Measurements from ENCODE around the gene APOL2.
"Not testable (repeated sequence)": the region's sequence is repeated elsewhere in the genome, so short reads cannot be mapped to it uniquely, and the experiment has no call there.

APOL2 gene

DNA sequence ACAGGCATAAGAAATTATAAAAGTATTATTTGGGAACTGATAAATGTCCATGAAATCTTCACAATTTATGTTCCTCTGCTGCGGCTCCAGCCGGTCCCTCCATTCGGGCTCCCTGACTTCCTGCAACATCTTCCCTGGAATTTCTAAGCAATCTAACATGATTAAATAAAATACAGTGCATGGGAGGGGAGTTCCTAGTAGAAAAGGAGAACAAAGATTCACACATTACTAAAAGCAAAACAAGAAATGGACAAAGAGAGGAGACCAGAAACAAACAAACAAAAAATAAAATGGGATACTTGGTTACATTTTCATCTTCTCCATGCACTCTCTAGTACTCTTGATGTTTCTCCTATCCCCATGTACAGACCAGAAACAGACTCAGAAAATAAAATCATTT, 29.1 kb downstream of the APOL2 start:
- no peak for DNase-seq (ENCODE audit: low spot score)
- Mint-ChIP-seq H3K27me3 (ENCODE audit: low read depth) (peaks cover 37% of the 10 kb centered on the region), H3K36me3 (ENCODE audit: low read depth) (no peaks in the 10 kb centered on the region), H3K4me1 (ENCODE audit: low read depth) (peaks cover 7% of the 10 kb centered on the region), H3K4me3 (no peak overlapping the region), H3K9me3 (peaks cover 17% of the 10 kb centered on the region), H3K27ac (no peak overlapping the region)

DNA sequence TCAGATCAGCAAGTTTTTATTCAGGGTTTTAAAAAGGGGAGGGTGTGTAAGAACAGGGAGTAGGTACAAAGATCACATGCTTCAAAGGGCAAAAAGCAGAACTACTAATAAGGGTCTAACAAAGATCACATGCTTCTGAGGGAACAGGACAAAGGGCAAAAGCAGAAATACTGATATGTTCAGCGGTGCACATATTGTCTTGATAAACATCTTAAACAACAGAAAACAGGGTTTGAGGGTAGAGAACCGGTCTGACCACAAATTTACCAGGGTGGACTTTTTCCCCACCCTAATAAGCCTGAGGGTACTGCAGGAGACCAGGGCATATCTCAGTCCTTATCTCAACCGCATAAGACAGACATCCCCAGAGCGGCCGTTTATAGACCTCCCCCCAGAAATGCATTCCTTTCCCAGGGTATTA, 29.8 kb downstream of the APOL2 start:
- H3K36me3 Mint-ChIP-seq (ENCODE audit: low read depth); DNase-seq (ENCODE audit: low spot score); H3K27ac Mint-ChIP-seq; H3K4me1 Mint-ChIP-seq (ENCODE audit: low read depth); H3K4me3 Mint-ChIP-seq: not testable (repeated sequence)
- H3K27me3 Mint-ChIP-seq (ENCODE audit: low read depth), result peaks cover 32% of the 10 kb centered on the region
- peaks cover 17% of the 10 kb centered on the region for H3K9me3 Mint-ChIP-seq

DNA sequence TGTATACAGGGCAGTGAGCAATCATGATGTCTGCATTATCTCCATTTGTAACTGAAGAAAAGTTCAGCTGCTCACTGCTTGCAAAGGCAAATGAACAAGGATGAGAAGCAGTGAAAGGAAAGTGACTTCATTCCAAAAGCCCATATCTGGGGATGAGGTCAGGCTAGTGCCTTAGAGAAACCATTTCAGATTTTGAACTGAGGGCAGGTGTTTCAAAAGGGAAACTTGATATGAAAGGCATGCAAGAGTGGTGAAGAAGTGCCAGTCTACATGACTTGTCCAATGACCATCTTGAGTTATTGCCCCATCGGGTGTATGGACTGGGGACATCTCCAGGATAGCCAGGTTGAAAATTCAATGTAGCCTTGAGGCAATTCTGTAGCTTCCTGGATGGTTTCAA, 30.4 kb downstream of the APOL2 start:
- peaks cover 17% of the 10 kb centered on the region for H3K9me3 Mint-ChIP-seq

DNA sequence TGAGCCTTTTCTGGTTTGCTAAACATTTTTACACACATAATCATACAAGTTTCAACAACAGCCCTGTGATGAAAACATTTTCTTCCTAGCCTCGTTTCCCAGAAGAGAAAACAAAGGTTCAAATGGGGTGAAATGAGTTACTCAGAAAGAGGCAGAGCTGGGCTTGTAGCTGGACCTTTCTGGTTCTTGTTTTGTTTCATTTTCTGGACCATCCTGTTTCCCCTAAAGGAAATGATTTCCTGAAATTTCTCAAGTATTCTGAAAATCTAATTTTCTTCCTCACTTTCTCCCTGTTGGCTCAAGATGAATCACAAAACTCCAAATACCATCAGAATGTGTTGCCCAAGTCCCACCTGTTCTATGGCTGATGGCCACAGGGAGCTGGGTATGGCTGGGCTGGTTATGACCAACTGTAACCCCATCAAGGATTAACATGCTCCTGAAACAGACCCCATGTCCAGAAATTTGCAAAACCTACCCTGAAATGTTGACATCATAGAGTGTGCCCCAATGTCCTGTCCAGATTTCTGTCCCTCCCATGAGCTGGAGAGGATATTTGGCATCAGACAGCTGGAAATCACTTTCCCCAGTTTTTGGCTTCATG, 31.1 kb downstream of the APOL2 start:
- Mint-ChIP-seq H3K27me3 (ENCODE audit: low read depth) (peaks cover 23% of the 10 kb centered on the region), H3K36me3 (ENCODE audit: low read depth) (no peaks in the 10 kb centered on the region), H3K9me3 (peaks cover 17% of the 10 kb centered on the region), H3K27ac (no peak overlapping the region), H3K4me3 (no peak overlapping the region), H3K4me1 (ENCODE audit: low read depth) (peaks cover 9% of the 10 kb centered on the region)
- no peak for DNase-seq (ENCODE audit: low spot score)

More for the DNA sequence above, 30.4 kb downstream of the APOL2 start:
- Mint-ChIP-seq H3K27ac (no peak overlapping the region), H3K4me1 (ENCODE audit: low read depth) (peaks cover 9% of the 10 kb centered on the region), H3K36me3 (ENCODE audit: low read depth) (no peaks in the 10 kb centered on the region), H3K27me3 (ENCODE audit: low read depth) (peaks cover 30% of the 10 kb centered on the region), H3K4me3 (no peak overlapping the region)
- no peak for DNase-seq (ENCODE audit: low spot score)

DNA sequence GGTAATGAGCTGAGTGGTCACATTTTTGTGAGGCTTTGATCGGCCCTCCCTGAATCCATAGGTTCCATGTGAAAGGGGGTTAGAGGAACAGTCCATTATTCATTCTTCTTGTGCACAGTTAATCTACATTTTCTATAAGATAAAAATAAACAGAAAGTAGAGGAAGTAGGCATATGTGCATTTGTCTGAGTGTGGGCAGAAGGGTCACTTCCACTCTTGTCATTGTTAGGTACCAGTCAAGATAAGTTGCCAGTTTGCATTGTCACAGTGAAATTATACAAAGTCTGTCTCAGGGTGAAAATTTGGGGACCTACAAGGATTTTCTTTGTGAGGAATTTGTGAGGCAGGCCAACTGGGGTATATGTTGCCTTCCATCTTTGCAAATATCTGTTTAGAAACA, 33.1 kb downstream of the APOL2 start:
- peaks cover 13% of the 10 kb centered on the region for H3K27me3 Mint-ChIP-seq (ENCODE audit: low read depth)
- H3K4me1 Mint-ChIP-seq (ENCODE audit: low read depth), result peaks cover 9% of the 10 kb centered on the region
- no peak for DNase-seq (ENCODE audit: low spot score)
- H3K9me3 Mint-ChIP-seq, result peaks cover 17% of the 10 kb centered on the region
- no peaks in the 10 kb centered on the region for H3K36me3 Mint-ChIP-seq (ENCODE audit: low read depth)
- no peak overlapping the region for H3K27ac Mint-ChIP-seq
- H3K4me3 Mint-ChIP-seq, result no peak overlapping the region

DNA sequence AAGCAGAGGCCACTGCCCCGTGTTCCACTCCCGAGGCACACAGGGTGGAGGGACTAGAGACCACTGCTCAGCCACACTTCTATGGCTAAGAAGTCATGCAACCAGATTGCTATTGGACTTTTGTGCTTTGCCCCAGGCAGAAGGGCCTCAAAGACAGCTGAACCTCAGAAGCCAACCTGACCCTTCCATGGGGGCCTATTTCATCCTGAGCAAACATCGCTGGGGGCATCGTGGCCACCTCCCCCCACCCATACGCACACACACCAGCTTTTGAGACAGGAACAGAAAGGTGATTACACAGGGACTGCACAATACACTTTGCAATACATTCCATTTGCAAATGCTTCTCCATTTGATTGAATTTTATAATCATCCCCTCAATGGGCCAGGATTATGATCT, 33.8 kb downstream of the APOL2 start:
- not testable (repeated sequence) for H3K27ac Mint-ChIP-seq

DNA sequence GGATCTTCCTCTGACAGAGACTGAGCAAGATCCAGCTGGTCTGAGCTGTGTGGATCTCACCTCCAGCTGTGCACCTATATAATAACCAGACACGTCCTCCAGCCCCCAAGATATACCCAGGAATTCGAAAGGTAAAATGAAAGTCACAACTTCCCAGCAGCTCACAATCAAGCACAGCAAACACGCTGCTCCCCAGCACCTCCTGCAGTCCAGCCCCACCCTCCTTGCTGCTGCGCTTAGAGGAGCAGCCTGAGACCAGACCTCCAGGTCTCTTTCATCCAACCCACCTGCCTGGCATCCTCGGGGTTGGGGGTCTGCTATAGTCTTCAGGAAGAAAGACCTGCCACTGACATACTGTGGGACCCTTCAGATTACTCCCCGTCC, 34.7 kb downstream of the APOL2 start:
- Mint-ChIP-seq H3K36me3 (ENCODE audit: low read depth) (no peaks in the 10 kb centered on the region), H3K9me3 (peaks cover 11% of the 10 kb centered on the region), H3K4me1 (ENCODE audit: low read depth) (peaks cover 4% of the 10 kb centered on the region), H3K4me3 (no peak overlapping the region), H3K27ac (no peak overlapping the region), H3K27me3 (ENCODE audit: low read depth) (peaks cover 5% of the 10 kb centered on the region)
- no peak for DNase-seq (ENCODE audit: low spot score)

More for the DNA sequence above, 33.8 kb downstream of the APOL2 start:
- H3K4me3 Mint-ChIP-seq; H3K27me3 Mint-ChIP-seq (ENCODE audit: low read depth); DNase-seq (ENCODE audit: low spot score); H3K4me1 Mint-ChIP-seq (ENCODE audit: low read depth); H3K36me3 Mint-ChIP-seq (ENCODE audit: low read depth): not testable (repeated sequence)
- H3K9me3 Mint-ChIP-seq, result peaks cover 17% of the 10 kb centered on the region

DNA sequence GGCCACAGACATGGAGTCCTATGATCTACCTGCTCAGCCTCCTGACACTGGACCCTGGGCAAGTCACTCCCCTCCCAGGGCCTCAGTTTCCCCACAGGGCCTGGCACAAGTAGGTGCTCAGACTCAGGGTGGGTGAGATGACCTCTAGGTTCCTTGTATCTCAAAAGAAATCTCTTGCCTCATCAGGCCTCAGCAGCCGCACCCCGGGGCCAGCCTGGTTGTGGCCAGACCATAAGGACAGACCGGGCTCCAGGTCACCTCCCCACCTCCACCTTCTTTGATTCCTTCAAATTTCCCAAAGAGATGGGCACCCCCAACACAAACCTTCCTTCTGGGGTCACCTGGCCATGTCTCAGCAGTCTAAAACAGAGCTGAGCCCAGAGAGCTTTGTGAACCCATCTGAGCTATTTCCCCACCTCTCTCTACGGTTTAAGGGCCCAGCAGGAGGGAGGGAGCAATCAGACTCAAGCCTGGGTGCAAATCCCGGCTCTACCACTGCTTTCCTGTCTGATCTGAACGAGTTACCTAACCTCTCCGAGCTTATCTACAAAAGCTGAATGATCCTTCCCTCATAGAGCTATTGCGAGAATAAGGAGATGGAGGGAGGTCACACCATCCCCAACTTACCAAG, 35.2 kb downstream of the APOL2 start:
- no peak for DNase-seq (ENCODE audit: low spot score)
- H3K36me3 Mint-ChIP-seq (ENCODE audit: low read depth), result no peaks in the 10 kb centered on the region
- H3K4me1 Mint-ChIP-seq (ENCODE audit: low read depth), result peaks cover 4% of the 10 kb centered on the region
- H3K27ac Mint-ChIP-seq, result no peak overlapping the region
- H3K9me3 Mint-ChIP-seq, result peaks cover 5% of the 10 kb centered on the region
- no peak overlapping the region for H3K4me3 Mint-ChIP-seq
- peaks cover 3% of the 10 kb centered on the region for H3K27me3 Mint-ChIP-seq (ENCODE audit: low read depth)

DNA sequence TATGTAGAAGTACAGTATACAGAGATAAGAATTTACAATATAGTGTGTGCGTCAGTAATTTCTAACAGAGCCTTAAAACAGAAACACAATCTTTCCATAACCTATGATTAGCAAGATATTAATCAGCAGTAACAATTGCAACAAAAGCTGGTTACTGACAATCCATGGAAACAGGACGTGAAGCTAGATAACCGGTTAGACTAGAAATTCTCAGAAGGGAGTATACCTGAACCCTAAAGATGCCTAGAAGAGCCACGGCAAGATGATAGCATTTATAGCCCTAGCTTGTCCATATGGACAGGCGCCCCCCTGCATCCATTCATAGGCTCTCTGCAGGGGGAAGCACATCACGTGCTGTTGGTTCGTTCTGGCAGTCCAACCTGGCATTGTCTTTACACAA, 35.9 kb downstream of the APOL2 start:
- DNase-seq (ENCODE audit: low spot score); H3K27me3 Mint-ChIP-seq (ENCODE audit: low read depth); H3K9me3 Mint-ChIP-seq; H3K36me3 Mint-ChIP-seq (ENCODE audit: low read depth); H3K4me1 Mint-ChIP-seq (ENCODE audit: low read depth); H3K27ac Mint-ChIP-seq; H3K4me3 Mint-ChIP-seq: not testable (repeated sequence)

DNA sequence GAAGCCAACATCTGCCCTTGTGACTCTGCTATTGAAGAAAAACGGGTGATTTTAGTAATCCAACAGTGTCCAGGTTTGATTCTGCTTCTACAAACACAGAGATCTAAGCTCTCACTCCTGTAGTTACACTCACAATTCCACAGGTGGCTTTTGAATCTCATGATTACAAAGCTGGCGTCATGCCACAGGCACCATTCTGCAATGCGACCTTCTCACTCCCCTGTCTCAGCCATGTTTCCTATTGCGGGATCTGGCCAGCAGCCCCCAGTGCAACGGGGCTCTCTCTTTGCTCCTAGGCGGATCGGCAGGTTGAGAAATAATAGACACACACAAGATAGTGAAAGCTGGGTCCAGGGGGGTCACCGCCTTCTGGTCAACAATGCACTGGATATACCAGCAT, 36.4 kb downstream of the APOL2 start:
- H3K9me3 Mint-ChIP-seq; DNase-seq (ENCODE audit: low spot score); H3K4me1 Mint-ChIP-seq (ENCODE audit: low read depth): not testable (repeated sequence)

DNA sequence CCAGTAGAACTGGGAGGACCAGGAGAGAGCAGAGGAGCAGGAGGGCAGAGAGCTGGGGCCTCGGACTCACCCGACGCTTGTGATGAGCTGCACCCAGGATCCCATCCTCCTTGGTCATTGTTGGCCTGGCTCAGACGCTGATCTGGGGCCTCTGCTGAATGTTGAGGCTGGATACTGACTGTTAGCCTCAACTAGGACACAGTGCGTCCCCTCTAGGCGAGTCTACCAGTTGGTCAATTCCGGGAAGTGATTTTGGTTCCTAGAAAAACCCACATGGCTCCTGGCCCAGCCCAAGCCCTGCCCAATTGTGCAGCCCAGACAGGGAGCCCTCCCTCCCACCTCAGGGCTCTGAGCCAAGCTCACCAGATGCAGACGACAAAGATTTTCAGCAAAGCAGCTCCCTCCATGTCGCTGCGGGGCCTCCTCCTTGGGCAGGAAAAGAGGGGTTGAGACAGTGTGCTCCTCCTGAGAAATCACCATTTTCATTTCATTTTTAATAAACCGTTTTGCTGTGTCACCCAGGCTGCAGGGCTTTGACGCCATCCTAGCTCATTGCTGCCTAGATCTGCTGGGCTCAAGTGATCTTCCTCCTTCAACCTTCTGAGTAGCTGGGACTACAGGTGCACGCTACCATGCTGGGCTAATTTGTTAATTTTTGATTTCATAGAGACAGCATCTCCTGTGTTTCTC, 37.6 kb downstream of the APOL2 start, which contains the start of gene APOL4:
TSS of gene APOL4 (minus strand) at position 180 of the 690 bp plus-strand sequence. CDS start at position 105, 75 bp downstream.
- DNase-seq (ENCODE audit: low spot score), result no peak
- H3K4me1 Mint-ChIP-seq (ENCODE audit: low read depth), result peaks cover 19% of the 10 kb centered on the region
- H3K9me3 Mint-ChIP-seq, result no peaks in the 10 kb centered on the region
- H3K27me3 Mint-ChIP-seq (ENCODE audit: low read depth), result no peaks in the 10 kb centered on the region
- H3K36me3 Mint-ChIP-seq (ENCODE audit: low read depth), result no peaks in the 10 kb centered on the region
- peak within 1 kb of the TSS; percentile 46 for H3K27ac Mint-ChIP-seq
- H3K4me3 Mint-ChIP-seq, result peak within 1 kb of the TSS; percentile 17

More for the DNA sequence above, 36.4 kb downstream of the APOL2 start:
- not testable (repeated sequence) for H3K27ac Mint-ChIP-seq; H3K36me3 Mint-ChIP-seq (ENCODE audit: low read depth); H3K27me3 Mint-ChIP-seq (ENCODE audit: low read depth); H3K4me3 Mint-ChIP-seq

DNA sequence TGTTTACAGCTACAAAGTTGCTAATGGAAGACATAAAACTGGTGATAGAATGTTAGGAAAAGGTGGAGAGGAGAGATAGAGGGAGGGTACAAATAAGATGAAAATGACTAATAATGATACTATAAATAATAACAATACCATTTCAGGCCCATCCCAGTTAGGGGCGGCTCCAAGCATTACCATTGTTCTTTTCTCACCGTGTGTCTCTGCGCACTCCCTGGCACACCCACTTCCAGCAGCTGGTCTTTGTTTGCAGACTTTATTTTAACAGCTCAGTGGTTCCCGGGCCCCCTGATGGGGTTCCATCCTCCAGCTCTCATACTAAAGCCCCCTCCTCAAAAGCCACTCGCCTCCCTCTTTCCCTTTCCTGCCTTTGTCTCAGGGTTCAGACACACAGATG, 38.3 kb downstream of the APOL2 start:
- not testable (repeated sequence) for H3K4me3 Mint-ChIP-seq; H3K36me3 Mint-ChIP-seq (ENCODE audit: low read depth); DNase-seq (ENCODE audit: low spot score); H3K27me3 Mint-ChIP-seq (ENCODE audit: low read depth); H3K9me3 Mint-ChIP-seq; H3K27ac Mint-ChIP-seq
- H3K4me1 Mint-ChIP-seq (ENCODE audit: low read depth), result peaks cover 19% of the 10 kb centered on the region

DNA sequence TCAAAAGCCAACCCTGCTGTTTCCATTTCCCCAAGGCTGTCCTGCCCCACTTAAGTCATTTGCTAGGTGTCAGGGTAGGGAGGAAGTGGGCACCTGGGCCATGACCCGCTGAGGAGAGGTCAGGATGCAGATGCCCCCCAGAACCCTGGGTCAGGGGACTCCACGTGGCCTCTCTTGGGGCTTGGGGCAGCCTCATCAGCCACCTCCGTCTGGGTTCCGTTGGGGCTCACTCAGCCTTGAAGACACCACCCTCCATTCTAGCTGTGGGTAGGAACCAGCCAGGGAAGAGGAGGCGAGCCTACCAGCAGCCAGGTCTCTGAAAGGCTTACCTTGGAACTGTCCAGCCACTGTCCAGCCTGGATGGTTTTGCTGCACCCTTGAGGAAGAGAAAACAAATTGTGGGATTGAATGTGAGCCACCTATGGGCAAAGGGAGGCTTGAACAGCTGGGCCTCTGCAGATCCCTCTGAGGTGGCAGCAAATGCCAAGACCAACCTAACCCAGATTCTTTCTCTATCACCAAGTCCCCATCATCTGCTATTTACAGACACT, 40.3 kb downstream of the APOL2 start:
- H3K4me1 Mint-ChIP-seq (ENCODE audit: low read depth), result peaks cover 16% of the 10 kb centered on the region
- no peak for DNase-seq (ENCODE audit: low spot score)
- H3K27ac Mint-ChIP-seq, result no peak overlapping the region
- no peak overlapping the region for H3K4me3 Mint-ChIP-seq
- H3K27me3 Mint-ChIP-seq (ENCODE audit: low read depth), result no peaks in the 10 kb centered on the region
- H3K36me3 Mint-ChIP-seq (ENCODE audit: low read depth), result no peaks in the 10 kb centered on the region
- no peaks in the 10 kb centered on the region for H3K9me3 Mint-ChIP-seq

DNA sequence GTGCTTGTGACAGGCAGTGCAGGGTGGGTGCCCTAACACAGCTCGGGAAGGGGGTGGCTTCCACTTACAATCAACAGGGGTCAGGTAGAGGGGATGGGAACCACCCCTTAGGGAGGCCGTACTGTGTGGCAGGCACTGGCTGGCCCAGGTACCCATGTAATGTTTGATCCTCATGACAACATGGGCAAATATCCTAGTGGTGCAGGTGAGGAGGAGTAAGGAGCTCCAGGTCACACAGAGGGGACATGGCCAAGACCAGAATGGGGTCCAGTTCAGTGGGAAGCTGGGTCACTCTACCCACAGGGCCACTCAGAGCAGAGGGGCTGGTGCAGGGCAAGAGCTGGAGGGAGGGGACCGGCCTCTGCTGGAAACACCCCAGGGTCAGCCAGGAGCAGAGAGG, 40.8 kb downstream of the APOL2 start:
- no peaks in the 10 kb centered on the region for H3K9me3 Mint-ChIP-seq
- no peaks in the 10 kb centered on the region for H3K27me3 Mint-ChIP-seq (ENCODE audit: low read depth)
- H3K4me3 Mint-ChIP-seq, result no peak overlapping the region
- H3K27ac Mint-ChIP-seq, result peak overlapping the region; percentile 55
- DNase-seq (ENCODE audit: low spot score), result no peak
- no peaks in the 10 kb centered on the region for H3K36me3 Mint-ChIP-seq (ENCODE audit: low read depth)
- peaks cover 16% of the 10 kb centered on the region for H3K4me1 Mint-ChIP-seq (ENCODE audit: low read depth)

Data from T-helper 2 cell treated with Interferon-gamma antibody and Interleukin-4, amounts not matched to agents 5 μg/mL and 100 μg/mL, for 36 hours (primary cell).